Uterus (tissue), 4 donors: Measurements from ENCODE around the gene RGS14. TPM values are rescaled to one million over a fixed set of nuclear protein-coding genes. Genes with fewer than 3 reads are reported as not detected.
A peak's percentile ranks its signal among the peaks of the same experiment; 100 is the strongest.

Experiments
- DNase-seq, 2 donors: peaks; one replicate each; pipeline ENCODE4 v3.0.0-alpha.2; 2019 to 2020
- H3K27ac ChIP-seq, 2 donors: fragments of 200-600 bp; sonication (generic); 1 replicate in 1 of 2; 2 replicates in 1 of 2; pipeline ENCODE4 v1.5.1; 2016 to 2018
- H3K27me3 ChIP-seq, 2 donors: fragments of 200-600 bp; sonication (generic); one replicate each; pipeline ENCODE4 v1.5.1; 2018 to 2019; ENCODE audit warnings: control low read depth in 1 of 2
- H3K36me3 ChIP-seq, 2 donors: fragments of 200-600 bp; sonication (generic); one replicate each; pipeline ENCODE4 v1.5.1; 2019; ENCODE audit warnings: control low read depth in 1 of 2
- H3K4me1 ChIP-seq, 2 donors: fragments of 200-600 bp; sonication (generic); one replicate each; pipeline ENCODE4 v1.5.1; 2018 to 2019; ENCODE audit warnings: control low read depth in 1 of 2
- H3K4me3 ChIP-seq, 2 donors: fragments of 200-600 bp; sonication (generic); 1 replicate in 1 of 2; 2 replicates in 1 of 2; pipeline ENCODE4 v1.5.1; 2018 to 2019; ENCODE audit warnings: mild to moderate bottlenecking in 1 of 2
- H3K9me3 ChIP-seq, 2 donors: fragments of 200-600 bp; sonication (generic); one replicate each; pipeline ENCODE4 v1.5.1; 2019; ENCODE audit warnings: control low read depth in 1 of 2
- CTCF ChIP-seq, 4 experiments: fragments of 200-600 bp in 2 of 4; fragments of 450-650 bp in 2 of 4; sonication (generic) in 2 of 4; IDR thresholded peaks; one replicate each; pipeline ENCODE4 v1.5.1; 2016 to 2019; ENCODE audit warnings: antibody characterized with exemption in 4 of 4, mild to moderate bottlenecking in 2 of 4, moderate library complexity in 1 of 4
- POLR2A ChIP-seq, 2 donors: fragments of 450-650 bp; IDR thresholded peaks; one replicate each; pipeline ENCODE4 v1.6.1; 2016; ENCODE audit warnings: antibody characterized with exemption in 2 of 2, mild to moderate bottlenecking in 1 of 2, moderate library complexity in 1 of 2
- intact Hi-C: fragments of 100-400 bp; cut with DNase I; formaldehyde crosslinking; loops from one replicate; pipeline ENCODE4 v1.15.1; 2023; ENCODE audit warnings: low total_unique reads
- total RNA-seq, 4 donors: library from RNA; depleted of rRNA in 3 of 4; stranded (reverse); fragments of >200 nt in 3 of 4; gene quantifications; one replicate each; pipeline versions ENCODE4 v1.1.0 to v1.2.4, GENCODE V29; 2014 to 2023
- donor health status: DM: yes; HTN: yes; CAD: no.

The RGS14 gene, protein sequence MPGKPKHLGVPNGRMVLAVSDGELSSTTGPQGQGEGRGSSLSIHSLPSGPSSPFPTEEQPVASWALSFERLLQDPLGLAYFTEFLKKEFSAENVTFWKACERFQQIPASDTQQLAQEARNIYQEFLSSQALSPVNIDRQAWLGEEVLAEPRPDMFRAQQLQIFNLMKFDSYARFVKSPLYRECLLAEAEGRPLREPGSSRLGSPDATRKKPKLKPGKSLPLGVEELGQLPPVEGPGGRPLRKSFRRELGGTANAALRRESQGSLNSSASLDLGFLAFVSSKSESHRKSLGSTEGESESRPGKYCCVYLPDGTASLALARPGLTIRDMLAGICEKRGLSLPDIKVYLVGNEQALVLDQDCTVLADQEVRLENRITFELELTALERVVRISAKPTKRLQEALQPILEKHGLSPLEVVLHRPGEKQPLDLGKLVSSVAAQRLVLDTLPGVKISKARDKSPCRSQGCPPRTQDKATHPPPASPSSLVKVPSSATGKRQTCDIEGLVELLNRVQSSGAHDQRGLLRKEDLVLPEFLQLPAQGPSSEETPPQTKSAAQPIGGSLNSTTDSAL
- total RNA-seq, result 10 to 100 TPM in 3 of 4 donors, 1 to 10 TPM in 1; 1.5 to 25.6 (median 13.6) TPM

DNA sequence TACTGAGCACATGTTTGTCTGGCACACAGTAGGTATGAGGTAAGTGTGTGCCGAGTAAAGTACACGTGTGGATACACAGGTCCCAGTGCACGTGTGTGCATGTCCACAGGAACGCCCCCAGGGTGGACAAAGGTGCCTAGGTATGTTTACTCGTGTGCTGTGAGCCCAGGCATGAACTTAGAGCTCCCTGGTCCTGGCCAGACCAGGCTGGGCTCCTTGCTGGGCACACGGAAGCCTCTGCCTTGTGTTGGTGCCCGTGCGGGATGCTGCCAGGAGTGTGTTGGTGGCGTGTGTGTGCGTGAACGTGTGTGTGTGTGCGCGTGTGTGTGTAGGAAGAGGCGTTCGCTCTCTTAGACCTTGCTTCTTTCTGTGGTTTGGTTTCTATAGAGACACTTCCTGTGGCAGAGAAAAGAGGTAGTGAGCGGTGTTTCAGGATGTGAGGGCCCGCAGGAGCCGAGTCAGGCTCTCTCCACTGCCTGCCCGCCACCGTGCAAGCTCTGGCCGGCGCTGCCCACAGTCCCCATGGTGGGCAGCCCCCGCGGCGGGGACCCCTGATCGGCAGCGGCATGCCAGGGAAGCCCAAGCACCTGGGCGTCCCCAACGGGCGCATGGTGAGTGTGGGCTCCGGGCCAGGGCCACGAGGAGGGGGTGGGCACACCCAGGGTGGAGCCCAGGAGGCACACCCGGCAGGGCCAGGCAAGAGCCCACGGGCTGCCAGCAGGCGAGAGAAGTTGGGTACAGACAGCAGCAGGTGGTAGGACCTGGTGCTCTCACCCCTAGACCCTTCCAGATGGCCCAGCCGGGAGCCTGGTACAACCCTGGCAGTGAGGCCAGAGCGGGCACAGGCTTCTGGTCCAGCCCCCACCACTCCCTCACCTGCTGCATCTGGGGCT, at the start of gene RGS14:
TSS of gene RGS14 (plus strand) at position 466 of the 893 bp plus-strand sequence. CDS start at position 567, 101 bp downstream.
- Histone ChIP-seq H3K36me3 (no peaks in the 10 kb centered on the region), H3K4me1 (no peaks in the 10 kb centered on the region), H3K27ac (no peak within 1 kb of the TSS), H3K27me3 (no peaks in the 10 kb centered on the region), H3K4me3 (peak within 1 kb of the TSS in 1 of 2 donors; percentile 9), H3K9me3 (no peaks in the 10 kb centered on the region)
- no peak for TF ChIP-seq POLR2A (IDR thresholded peaks at IDR 0.05)
- no peak for TF ChIP-seq CTCF (IDR thresholded peaks at IDR 0.05)
- no peak for DNase-seq
- intact Hi-C loops, result no loop called here

GRCh38 chr5:177308740-177309139, 49.0 kb upstream of the RGS14 start:
- DNase-seq, result no peak
- no peaks in the 10 kb centered on the region for H3K27me3 ChIP-seq
- H3K27ac ChIP-seq, result no peak overlapping the region
- H3K36me3 ChIP-seq, result no peaks in the 10 kb centered on the region
- H3K4me3 ChIP-seq, result no peak overlapping the region
- intact Hi-C loops, result loop anchor here (10.0 kb wide), 1 partner anchor 194 kb away; no protein-coding TSS in a partner anchor
- no peak for TF ChIP-seq CTCF (IDR thresholded peaks at IDR 0.05)
- TF ChIP-seq POLR2A (IDR thresholded peaks at IDR 0.05), result no peak
- no peaks in the 10 kb centered on the region for H3K9me3 ChIP-seq
- peaks cover 0 to 6% of the 10 kb centered on the region in 2 donors for H3K4me1 ChIP-seq

DNA sequence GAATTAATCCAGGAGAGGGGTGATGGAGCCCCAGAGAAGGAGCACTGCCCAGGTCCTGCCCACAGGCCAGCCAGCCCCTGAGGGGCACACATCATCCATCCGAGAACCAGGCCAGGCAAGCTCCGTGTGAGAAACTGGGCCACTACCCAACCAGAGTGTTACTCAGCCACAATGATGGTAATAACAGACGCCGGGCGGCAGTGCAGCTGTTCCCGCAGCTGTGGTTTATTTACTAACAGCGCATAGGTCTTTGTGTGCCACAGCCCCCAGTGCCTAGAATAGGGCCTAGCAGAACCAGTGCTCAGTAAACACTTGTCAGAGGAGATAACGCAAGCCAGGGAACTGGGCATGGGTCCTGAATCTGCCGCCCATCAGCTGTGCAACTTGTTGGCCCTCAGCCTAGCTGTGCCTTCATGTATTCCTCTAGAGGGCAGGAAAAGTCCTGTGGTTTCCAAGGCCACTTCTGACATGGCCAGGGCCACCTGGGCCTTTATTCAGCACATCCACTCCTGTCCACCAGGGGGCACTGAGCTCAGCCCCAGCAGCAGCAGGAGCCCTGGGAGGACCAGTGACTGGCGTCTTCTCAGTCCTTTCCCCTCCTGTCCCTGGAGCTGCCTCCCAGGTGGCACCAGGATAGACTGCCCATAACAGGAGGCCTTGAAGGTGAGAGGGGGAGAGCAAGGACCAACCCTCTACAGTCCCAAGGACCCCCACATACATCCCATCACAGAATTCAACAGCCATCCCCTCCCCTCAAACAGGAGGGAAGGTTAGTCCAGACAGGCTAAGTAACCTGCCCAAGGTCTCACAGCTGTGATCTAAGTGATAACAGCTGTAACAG, 48.2 kb upstream of the RGS14 start:
- Histone ChIP-seq H3K27ac (no peak overlapping the region), H3K36me3 (no peaks in the 10 kb centered on the region), H3K27me3 (no peaks in the 10 kb centered on the region), H3K4me1 (peaks cover 0 to 6% of the 10 kb centered on the region in 2 donors), H3K9me3 (no peaks in the 10 kb centered on the region), H3K4me3 (no peak overlapping the region)
- intact Hi-C loops, result loop anchor here (10.0 kb wide), 1 partner anchor 195 kb away; no protein-coding TSS in a partner anchor
- peak in 1 of 2 donors; percentile 59 for DNase-seq
- TF ChIP-seq CTCF (IDR thresholded peaks at IDR 0.05), result peak; percentile 43 to 76 (median 62)
- TF ChIP-seq POLR2A (IDR thresholded peaks at IDR 0.05), result no peak

DNA sequence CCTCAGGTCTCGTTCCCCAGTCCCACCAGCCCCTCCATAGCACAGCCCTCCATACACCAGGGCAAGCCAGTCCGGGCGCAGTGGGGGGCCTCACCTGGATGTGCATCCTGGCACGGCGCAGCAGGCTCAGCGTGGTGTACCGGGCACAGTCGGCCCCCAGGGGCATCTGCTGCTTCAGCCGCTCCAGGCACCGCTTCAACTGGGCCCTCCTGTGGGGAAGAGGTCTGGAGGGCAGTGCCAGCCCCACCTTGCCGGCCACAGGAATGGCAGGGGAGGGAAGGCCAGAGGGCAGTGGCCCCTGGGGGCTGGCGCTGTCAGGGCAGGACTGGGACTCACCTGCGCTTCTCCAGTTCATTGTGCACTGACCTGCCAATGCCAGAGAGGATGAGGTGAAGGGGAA, 47.4 kb upstream of the RGS14 start:
- Histone ChIP-seq H3K36me3 (no peaks in the 10 kb centered on the region), H3K9me3 (no peaks in the 10 kb centered on the region), H3K4me1 (peaks cover 0 to 6% of the 10 kb centered on the region in 2 donors), H3K27me3 (no peaks in the 10 kb centered on the region), H3K4me3 (no peak overlapping the region), H3K27ac (no peak overlapping the region)
- intact Hi-C loops, result no loop called here
- no peak for DNase-seq
- TF ChIP-seq CTCF (IDR thresholded peaks at IDR 0.05) (no peak), POLR2A (IDR thresholded peaks at IDR 0.05) (no peak)
